Nephron (organoid): ENCODE data around the gene PRSS23.

Experiments used
- H3K27ac Mint-ChIP-seq, 3 experiments: 2 replicates each; pipeline ENCODE4 v1.8.0; 2020; ENCODE audit warnings: mixed read lengths in 3 of 3, mild to moderate bottlenecking in 2 of 3, moderate library complexity in 1 of 3
- H3K27me3 Mint-ChIP-seq: 2 replicates; pipeline ENCODE4 v1.8.0; 2021; ENCODE audit warnings: low read depth, mild to moderate bottlenecking, moderate library complexity, mixed read lengths
- H3K36me3 Mint-ChIP-seq: 2 replicates; pipeline ENCODE4 v1.8.0; 2020; ENCODE audit warnings: low read depth, mixed read lengths
- H3K4me1 Mint-ChIP-seq: 2 replicates; pipeline ENCODE4 v1.8.0; 2020; ENCODE audit warnings: mixed read lengths
- H3K4me3 Mint-ChIP-seq, 3 experiments: 2 replicates each; pipeline ENCODE4 v1.8.0; 2020; ENCODE audit warnings: mild to moderate bottlenecking in 3 of 3, mixed read lengths in 3 of 3, moderate library complexity in 2 of 3
- H3K9me3 Mint-ChIP-seq: 2 replicates; pipeline ENCODE4 v1.8.0; 2020; ENCODE audit warnings: mixed read lengths
- CTCF ChIP-seq, 3 experiments: fragments of 200-600 bp; sonication (generic); IDR thresholded peaks; one replicate each; pipeline ENCODE4 v1.5.0; 2021; ENCODE audit warnings: antibody characterized with exemption in 3 of 3; ENCODE audit not compliant: unreplicated experiment in 3 of 3

Gene PRSS23

DNA sequence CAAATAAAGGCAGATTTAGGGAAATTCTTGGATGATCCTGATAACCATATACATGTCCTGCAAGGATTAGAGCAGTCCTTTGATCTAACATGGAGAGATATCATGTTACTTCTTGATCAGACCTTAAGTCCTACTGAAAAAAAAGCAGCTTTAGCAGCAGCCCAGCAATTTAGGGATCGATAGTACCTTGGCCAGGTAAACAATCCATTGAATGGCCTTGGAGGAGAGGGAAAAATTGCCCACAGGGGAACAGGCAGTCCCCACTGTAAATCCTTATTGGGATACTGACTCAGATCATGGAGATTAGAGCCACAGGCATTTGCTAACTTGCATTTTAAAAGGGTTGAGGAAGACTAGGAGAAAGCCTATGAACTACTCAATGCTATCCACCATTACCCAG lies 47.8 kb downstream of the PRSS23 start:
- H3K36me3 Mint-ChIP-seq: peaks cover 10% of the 10 kb centered on the region
- H3K4me1 Mint-ChIP-seq: no peaks in the 10 kb centered on the region
- H3K4me3 Mint-ChIP-seq: no peak overlapping the region
- no peak overlapping the region for H3K27ac Mint-ChIP-seq
- TF ChIP-seq CTCF (IDR thresholded peaks at IDR 0.05; ENCODE audit: unreplicated experiment in 3 of 3): no peak
- H3K9me3 Mint-ChIP-seq: peaks cover 10% of the 10 kb centered on the region
- H3K27me3 Mint-ChIP-seq: no peaks in the 10 kb centered on the region

DNA sequence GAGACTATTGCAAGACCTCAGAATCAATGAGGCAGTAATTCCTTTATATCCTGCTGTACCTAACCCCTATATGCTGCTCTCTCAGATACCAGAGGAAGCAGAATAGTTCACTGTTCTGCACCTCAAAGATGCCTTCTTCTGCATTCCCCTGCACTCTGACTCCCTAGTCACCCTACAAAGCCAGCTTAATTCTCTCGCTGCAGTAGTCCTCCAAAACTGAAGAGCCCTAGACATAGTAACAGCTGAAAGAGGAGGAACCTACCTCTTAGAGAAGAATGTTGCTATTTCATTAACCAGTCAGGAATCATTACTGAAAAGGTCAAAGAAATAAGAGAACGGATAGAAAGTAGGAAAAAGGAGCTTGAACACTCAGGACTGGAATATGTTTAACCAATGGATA lies 49.3 kb downstream of the PRSS23 start:
- H3K36me3 Mint-ChIP-seq: peaks cover under 1% of the 10 kb centered on the region
- no peak overlapping the region for H3K27ac Mint-ChIP-seq
- TF ChIP-seq CTCF (IDR thresholded peaks at IDR 0.05; ENCODE audit: unreplicated experiment in 3 of 3): no peak
- H3K4me1 Mint-ChIP-seq: no peaks in the 10 kb centered on the region
- H3K27me3 Mint-ChIP-seq: no peaks in the 10 kb centered on the region
- no peak overlapping the region for H3K4me3 Mint-ChIP-seq
- H3K9me3 Mint-ChIP-seq: no peaks in the 10 kb centered on the region
